ENCODE results near the gene AOX1. TPM values are rescaled to one million over a fixed set of nuclear protein-coding genes. Genes with fewer than 3 reads are reported as not detected.

AOX1 gene
- total RNA-seq, 1 experiment from 2014 or later = 3.5 TPM

GRCh38 chr2:200702044-200702443 lies 116.2 kb downstream of the AOX1 start:
- H3K27me3 Mint-ChIP-seq (ENCODE audit: low read depth) = peaks cover 1% of the 10 kb centered on the region; the same call in 1 of the 2 replicates
- Histone ChIP-seq H4K8ac (replicated peaks; ENCODE audit: insufficient read length, low read depth, low read length) (no peak overlapping the region), H3K4me1 (ENCODE audit: insufficient read depth, low read length) (no peaks in the 10 kb centered on the region), H2BK5ac (ENCODE audit: insufficient read length, low read length) (no peak overlapping the region), H3K23me2 (ENCODE audit: insufficient read length, low read depth, low read length, poor library complexity, severe bottlenecking) (no peaks in the 10 kb centered on the region), H4K5ac (ENCODE audit: insufficient read length, low read depth, low read length) (no peak overlapping the region), H3T11ph (ENCODE audit: low read length) (no peak overlapping the region), H2BK12ac (ENCODE audit: insufficient read length, low read depth, low read length) (no peak overlapping the region), H3K23ac (ENCODE audit: insufficient read length, low read depth, low read length) (no peak overlapping the region), H3K4ac (ENCODE audit: low read depth, low read length) (no peak overlapping the region), H2BK15ac (ENCODE audit: low read depth, low read length) (no peak overlapping the region), H4K20me1 (ENCODE audit: control insufficient read depth, insufficient read depth, insufficient read length) (no peaks in the 10 kb centered on the region), H2AFZ (ENCODE audit: low read length) (no peak overlapping the region), H3K79me2 (ENCODE audit: insufficient read depth, low read length) (no peaks in the 10 kb centered on the region), H2BK20ac (ENCODE audit: low read depth, low read length, poor library complexity, severe bottlenecking) (no peak overlapping the region), H3K9me3 (ENCODE audit: control insufficient read depth, low read depth, low read length) (no peaks in the 10 kb centered on the region), H3K4me2 (ENCODE audit: insufficient read depth, insufficient read length, low read length) (no peak overlapping the region), H2AK5ac (ENCODE audit: insufficient read length, low read length) (no peak overlapping the region), H3K56ac (ENCODE audit: insufficient read length, low read depth, low read length) (no peak overlapping the region), H4K91ac (ENCODE audit: insufficient read length, low read depth, low read length) (no peak overlapping the region), H3K9ac (ENCODE audit: extremely low read depth, insufficient read length, low read length) (no peak overlapping the region), H3K79me1 (ENCODE audit: insufficient read depth, low read depth, low read length, poor library complexity, severe bottlenecking) (no peaks in the 10 kb centered on the region), H3K14ac (ENCODE audit: insufficient read depth, low read length) (no peak overlapping the region), H3K27me3 (ENCODE audit: insufficient read depth, low read length) (no peaks in the 10 kb centered on the region), H2BK120ac (ENCODE audit: low read depth, low read length, poor library complexity, severe bottlenecking) (no peak overlapping the region), H3K27ac (ENCODE audit: insufficient read length, low read depth, low read length) (no peak overlapping the region), H3K18ac (ENCODE audit: insufficient read length, low read depth, low read length) (no peak overlapping the region)
- H3K27ac Mint-ChIP-seq = no peak overlapping the region
- no peaks in the 10 kb centered on the region for H3K9me3 Mint-ChIP-seq
- H3K4me3 Mint-ChIP-seq = no peak overlapping the region
- no peak for TF ChIP-seq CTCF (conservative IDR thresholded peaks at IDR 0.05)
- peaks cover 11 to 24% of the 10 kb centered on the region in 2 experiments for H3K4me1 Mint-ChIP-seq
- WGBS (ENCODE audit: extremely low coverage, insufficient read length, low lambda C conversion rate) = no CpG with 5 or more reads among the region's 1 CpG
- DNase-seq = no peak
- H3K36me3 Mint-ChIP-seq (ENCODE audit: insufficient read depth in 1 of 3, low read depth in 3 of 3) = no peaks in the 10 kb centered on the region

All from H9 (cell line).